HUES48 (cell line): ENCODE data around the gene TMEM89.

Experiments used
- H3K27ac ChIP-seq: one replicate; pipeline ENCODE4 v1.7.0; 2013; ENCODE audit warnings: low read depth, low read length, inconsistent platforms
- H3K27me3 ChIP-seq: 2 replicates; pipeline ENCODE4 v1.6.1; 2013; ENCODE audit warnings: mild to moderate bottlenecking, low read length; ENCODE audit not compliant: control insufficient read depth, insufficient read depth
- H3K36me3 ChIP-seq: 2 replicates; pipeline ENCODE4 v1.6.1; 2013; ENCODE audit warnings: low read length; ENCODE audit not compliant: control insufficient read depth, insufficient read depth
- H3K4me1 ChIP-seq: 2 replicates; pipeline ENCODE4 v1.6.1; 2013; ENCODE audit warnings: mild to moderate bottlenecking, low read length; ENCODE audit not compliant: control insufficient read depth, insufficient read depth
- H3K4me3 ChIP-seq: 2 replicates; pipeline ENCODE4 v1.5.1; 2013; ENCODE audit warnings: mild to moderate bottlenecking, low read depth, low read length
- H3K9ac ChIP-seq: 2 replicates; pipeline ENCODE4 v1.6.1; 2013; ENCODE audit warnings: mild to moderate bottlenecking, low read depth, low read length, moderate library complexity
- H3K9me3 ChIP-seq: 2 replicates; pipeline ENCODE4 v1.6.1; 2013; ENCODE audit warnings: low read length; ENCODE audit not compliant: control insufficient read depth, insufficient read depth

Gene TMEM89

DNA sequence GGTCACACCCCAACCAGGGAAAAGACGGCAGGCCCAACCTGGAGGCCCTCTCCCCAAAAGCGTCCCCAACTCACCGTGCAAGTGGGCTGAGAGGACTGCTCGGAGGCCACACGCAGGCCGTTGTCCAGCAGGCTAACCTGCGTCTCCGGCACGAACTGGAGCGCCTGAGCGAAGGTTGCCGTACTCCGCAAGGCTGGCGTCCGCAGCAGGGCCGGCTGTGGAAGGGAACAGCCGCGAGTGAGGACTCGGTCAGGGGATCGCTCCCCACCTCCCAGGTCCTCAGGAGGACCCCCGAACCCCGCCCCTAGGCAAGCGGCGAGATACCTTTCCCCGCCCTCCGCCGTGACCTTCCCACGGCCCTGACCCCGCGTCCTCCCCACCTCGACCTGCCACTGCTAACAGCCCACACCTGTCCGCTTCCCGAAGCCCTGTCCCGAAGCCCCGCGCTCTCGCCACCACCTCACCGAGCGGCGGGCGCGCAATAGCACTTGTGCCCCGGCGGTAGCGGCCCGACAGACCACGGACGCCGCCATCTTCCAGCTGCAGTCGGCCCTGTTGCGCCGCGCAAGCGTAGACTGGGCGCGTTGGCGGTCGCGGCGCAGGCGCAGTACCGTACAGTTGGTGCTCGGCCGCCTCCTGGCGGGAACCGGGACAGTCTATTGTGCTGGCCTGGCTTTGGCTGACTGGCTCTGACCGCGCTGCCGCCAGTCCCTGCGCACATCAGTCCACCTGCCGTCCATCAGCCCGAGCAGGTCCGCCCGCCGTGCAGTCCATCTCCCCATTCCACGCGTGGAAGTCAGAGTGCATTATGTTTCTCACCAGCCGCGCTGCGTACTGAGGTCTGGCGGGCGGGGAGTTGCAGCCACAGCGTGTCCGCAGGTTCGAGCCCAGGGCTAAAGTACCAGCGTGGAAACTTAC lies 12.2 kb downstream of the TMEM89 start, which contains the start of gene UQCRC1:
UQCRC1 (minus strand) TSS at position 559 of the 918 bp plus-strand sequence; CDS start at position 533, 26 bp downstream.
- no peaks in the 10 kb centered on the region for H3K27me3 ChIP-seq
- H3K9me3 ChIP-seq = no peaks in the 10 kb centered on the region
- H3K36me3 ChIP-seq = peaks cover 35% of the 10 kb centered on the region
- peak within 1 kb of the TSS; percentile 91 for H3K4me3 ChIP-seq
- peak within 1 kb of the TSS; percentile 89 for H3K27ac ChIP-seq
- H3K9ac ChIP-seq = peak within 1 kb of the TSS; percentile 86
- H3K4me1 ChIP-seq = peaks cover 10% of the 10 kb centered on the region

DNA sequence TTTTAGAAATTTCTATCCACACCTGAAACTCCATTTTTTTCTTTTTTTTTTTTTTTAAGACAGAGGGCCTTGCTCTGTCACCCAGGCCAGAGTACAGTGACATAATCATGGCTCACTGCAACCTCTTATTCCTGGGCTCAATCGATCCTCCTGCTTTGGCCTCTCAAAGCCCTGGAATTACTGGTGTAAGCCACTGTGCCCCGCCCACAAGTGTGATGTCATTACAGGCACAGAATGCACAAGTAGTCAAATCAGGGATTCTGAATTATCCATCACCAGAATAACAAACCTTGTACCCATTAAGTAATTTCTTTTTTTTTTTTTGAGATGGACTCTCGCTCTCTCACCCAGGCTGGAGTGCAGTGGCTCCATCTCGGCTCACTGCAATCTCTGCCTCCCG lies 14.1 kb downstream of the TMEM89 start:
- Histone ChIP-seq H3K9ac (no peak overlapping the region), H3K9me3 (no peaks in the 10 kb centered on the region), H3K4me1 (peaks cover 10% of the 10 kb centered on the region), H3K4me3 (no peak overlapping the region), H3K27ac (no peak overlapping the region), H3K36me3 (peaks cover 53% of the 10 kb centered on the region), H3K27me3 (no peaks in the 10 kb centered on the region)

DNA sequence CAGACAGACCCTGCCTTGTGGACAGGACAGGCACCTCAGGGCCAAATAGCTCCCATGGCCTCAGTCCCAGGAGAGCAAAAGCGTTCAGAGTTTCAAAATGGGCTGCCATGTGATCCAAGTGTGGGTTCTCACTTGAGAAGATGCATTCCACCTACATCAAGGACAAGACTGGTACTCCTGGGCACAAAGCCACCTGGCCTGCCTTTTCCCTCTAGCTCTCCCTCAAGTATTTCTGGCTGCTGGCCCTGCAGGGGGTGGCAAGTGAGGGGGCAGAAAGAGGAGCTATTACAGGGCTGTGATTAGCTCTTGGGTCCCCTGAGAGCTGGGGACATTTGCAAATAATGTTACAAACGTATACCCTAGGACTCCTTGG lies 20.0 kb downstream of the TMEM89 start:
- H3K27me3 ChIP-seq = no peaks in the 10 kb centered on the region
- no peaks in the 10 kb centered on the region for H3K4me1 ChIP-seq
- no peak overlapping the region for H3K27ac ChIP-seq
- no peaks in the 10 kb centered on the region for H3K9me3 ChIP-seq
- peaks cover 88% of the 10 kb centered on the region for H3K36me3 ChIP-seq
- no peak overlapping the region for H3K4me3 ChIP-seq
- no peak overlapping the region for H3K9ac ChIP-seq

DNA sequence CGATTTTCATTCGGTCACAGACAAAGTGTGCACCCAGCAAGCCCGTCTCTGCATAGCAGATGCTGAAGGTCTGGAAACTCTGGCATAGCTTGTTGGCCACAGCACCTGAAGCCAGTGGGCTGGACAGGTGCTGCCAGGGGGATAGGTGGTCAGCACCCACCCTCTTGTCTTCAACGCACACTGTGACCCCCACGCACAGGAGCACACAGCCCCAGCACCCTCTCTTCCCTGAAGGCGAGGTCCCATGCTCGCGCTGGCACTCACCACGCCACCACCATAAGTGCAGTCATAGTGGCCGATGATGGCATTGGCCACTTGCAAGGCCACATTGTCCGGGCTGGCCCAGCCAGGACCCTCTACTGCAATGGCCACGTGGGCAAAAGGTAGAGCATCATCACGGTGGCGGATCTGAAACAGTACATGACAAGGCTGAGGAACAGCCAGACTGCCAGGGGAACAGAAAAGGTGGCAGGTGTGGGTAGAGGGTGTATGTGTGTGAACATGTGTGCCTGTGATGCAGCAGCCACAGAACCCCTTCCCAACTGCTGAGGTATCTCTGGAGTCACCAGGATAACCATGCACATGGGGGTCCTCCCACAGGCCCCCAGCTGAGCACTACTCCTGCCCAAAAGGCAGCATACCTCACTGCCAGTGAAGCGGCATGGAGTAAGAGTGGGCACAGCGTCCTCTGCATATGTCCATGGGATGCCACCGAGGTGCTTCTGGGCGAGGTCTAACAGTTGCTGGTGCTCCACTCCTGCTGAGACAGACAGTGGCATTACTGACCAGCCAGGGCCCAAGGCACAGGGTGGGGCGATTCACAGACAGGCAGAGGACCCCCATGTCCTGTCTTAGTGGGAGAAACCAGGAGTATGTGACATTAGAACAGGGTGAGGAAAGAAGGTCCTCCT lies 20.6 kb downstream of the TMEM89 start:
- Histone ChIP-seq H3K9me3 (no peaks in the 10 kb centered on the region), H3K4me1 (peaks cover 4% of the 10 kb centered on the region; the same call in 1 of the 2 replicates), H3K9ac (no peak overlapping the region), H3K4me3 (no peak overlapping the region), H3K27me3 (no peaks in the 10 kb centered on the region), H3K27ac (no peak overlapping the region), H3K36me3 (peaks cover 82% of the 10 kb centered on the region)

GRCh38 chr3:48599509-48600285 lies 21.9 kb downstream of the TMEM89 start:
- no peak overlapping the region for H3K9ac ChIP-seq
- no peak overlapping the region for H3K4me3 ChIP-seq
- peaks cover 11% of the 10 kb centered on the region for H3K4me1 ChIP-seq
- H3K27me3 ChIP-seq = peaks cover 4% of the 10 kb centered on the region; the same call in 1 of the 2 replicates
- H3K36me3 ChIP-seq = peaks cover 69% of the 10 kb centered on the region
- H3K9me3 ChIP-seq = no peaks in the 10 kb centered on the region
- H3K27ac ChIP-seq = no peak overlapping the region

DNA sequence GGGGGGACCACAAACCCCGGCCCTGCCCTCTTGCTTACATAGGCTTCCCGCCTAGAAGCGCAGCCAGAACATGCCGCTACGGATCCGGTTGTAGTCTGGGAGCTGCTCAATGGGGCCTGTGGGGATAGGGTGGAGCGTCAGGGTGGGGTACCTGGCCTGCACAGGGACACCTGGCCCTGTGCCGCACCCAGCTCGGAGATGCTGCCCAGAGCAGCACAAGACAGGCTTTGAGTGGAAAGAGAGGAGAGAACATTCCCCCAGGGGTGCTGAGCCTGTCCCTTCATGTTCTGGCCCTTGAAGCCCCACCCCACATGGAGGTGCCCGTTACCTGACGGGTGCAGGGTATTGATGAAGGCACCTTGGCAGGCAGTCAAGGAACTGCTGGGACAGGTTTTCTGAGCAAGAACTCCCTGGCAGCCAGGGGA lies 22.5 kb downstream of the TMEM89 start:
- H3K4me1 ChIP-seq = peaks cover 15% of the 10 kb centered on the region
- H3K4me3 ChIP-seq = no peak overlapping the region
- peaks cover 63% of the 10 kb centered on the region for H3K36me3 ChIP-seq
- H3K27ac ChIP-seq = no peak overlapping the region
- H3K9me3 ChIP-seq = no peaks in the 10 kb centered on the region
- no peak overlapping the region for H3K9ac ChIP-seq
- H3K27me3 ChIP-seq = peaks cover 8% of the 10 kb centered on the region; the same call in 1 of the 2 replicates

GRCh38 chr3:48598323-48599076 lies 23.1 kb downstream of the TMEM89 start:
- Histone ChIP-seq H3K9ac (no peak overlapping the region), H3K4me1 (peaks cover 16% of the 10 kb centered on the region), H3K4me3 (no peak overlapping the region), H3K36me3 (peaks cover 57% of the 10 kb centered on the region), H3K9me3 (no peaks in the 10 kb centered on the region), H3K27ac (peak overlapping the region; percentile 34), H3K27me3 (peaks cover 8% of the 10 kb centered on the region; the same call in 1 of the 2 replicates)

DNA sequence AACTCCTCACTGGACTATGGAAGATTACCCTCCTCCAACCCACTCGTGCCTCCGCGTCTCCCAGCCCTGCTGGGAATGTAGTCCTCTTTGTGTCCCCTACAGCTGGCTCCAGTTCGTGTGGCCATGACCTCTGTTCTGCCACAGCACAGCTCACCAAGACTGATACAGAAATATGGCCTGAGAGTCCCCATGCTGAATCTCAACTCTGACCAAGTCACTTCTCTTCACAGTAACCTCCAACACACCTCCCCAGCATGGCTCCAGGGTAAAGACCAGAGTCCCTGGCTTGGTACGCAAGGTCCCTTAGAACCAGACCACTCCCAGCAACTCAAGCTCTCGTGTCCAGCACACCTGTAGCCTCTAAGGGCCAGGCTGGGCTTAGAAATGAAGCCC lies 24.2 kb downstream of the TMEM89 start:
- peaks cover 8% of the 10 kb centered on the region; the same call in 1 of the 2 replicates for H3K27me3 ChIP-seq
- H3K4me1 ChIP-seq = peaks cover 16% of the 10 kb centered on the region
- H3K9ac ChIP-seq = no peak overlapping the region
- H3K4me3 ChIP-seq = no peak overlapping the region
- peak overlapping the region; percentile 21 for H3K27ac ChIP-seq
- peaks cover 46% of the 10 kb centered on the region for H3K36me3 ChIP-seq
- H3K9me3 ChIP-seq = no peaks in the 10 kb centered on the region

GRCh38 chr3:48596676-48597407 lies 24.7 kb downstream of the TMEM89 start:
- no peaks in the 10 kb centered on the region for H3K9me3 ChIP-seq
- H3K27ac ChIP-seq = peak overlapping the region; percentile 80
- H3K9ac ChIP-seq = no peak overlapping the region
- no peak overlapping the region for H3K4me3 ChIP-seq
- peaks cover 44% of the 10 kb centered on the region for H3K36me3 ChIP-seq
- peaks cover 8% of the 10 kb centered on the region; the same call in 1 of the 2 replicates for H3K27me3 ChIP-seq
- H3K4me1 ChIP-seq = peaks cover 16% of the 10 kb centered on the region
